H9 (cell line): ENCODE measurements around the gene PDE2A. TPM values are rescaled to one million over a fixed set of nuclear protein-coding genes. Genes with fewer than 3 reads are reported as not detected.
A peak's percentile ranks its signal among the peaks of the same experiment; 100 is the strongest.

Source experiments
- DNase-seq: peaks from one replicate; pipeline ENCODE4 v3.0.0-alpha.2; 2017
- H2AFZ ChIP-seq: one replicate; pipeline ENCODE4 v1.6.1; 2013; ENCODE audit warnings: mild to moderate bottlenecking, low read length, control low read depth, moderate library complexity
- H2AK5ac ChIP-seq: 2 replicates; pipeline ENCODE4 v1.6.1; 2013; ENCODE audit warnings: low read length, control low read depth, mixed read lengths; ENCODE audit not compliant: insufficient read length
- H2BK120ac ChIP-seq: one replicate; pipeline ENCODE4 v1.6.1; 2013; ENCODE audit warnings: low read depth, mild to moderate bottlenecking, low read length, control low read depth, inconsistent platforms; ENCODE audit not compliant: poor library complexity, severe bottlenecking
- H2BK12ac ChIP-seq: 2 replicates; pipeline ENCODE4 v1.6.1; 2013; ENCODE audit warnings: low read length, control low read depth, mixed read lengths, low read depth; ENCODE audit not compliant: insufficient read length
- H2BK15ac ChIP-seq: 2 replicates; pipeline ENCODE4 v1.6.1; 2013; ENCODE audit warnings: low read depth, low read length, control low read depth
- H2BK20ac ChIP-seq: one replicate; pipeline ENCODE4 v1.6.1; 2013; ENCODE audit warnings: low read depth, mild to moderate bottlenecking, low read length, control low read depth, inconsistent platforms; ENCODE audit not compliant: poor library complexity, severe bottlenecking
- H2BK5ac ChIP-seq: 2 replicates; pipeline ENCODE4 v1.6.1; 2013; ENCODE audit warnings: low read length, control low read depth, mixed read lengths; ENCODE audit not compliant: insufficient read length
- H3K14ac ChIP-seq: 2 replicates; pipeline ENCODE4 v1.6.1; 2013; ENCODE audit warnings: low read length, control low read depth; ENCODE audit not compliant: insufficient read depth
- H3K18ac ChIP-seq: 2 replicates; pipeline ENCODE4 v1.6.1; 2013; ENCODE audit warnings: low read depth, mild to moderate bottlenecking, mixed read lengths, low read length, control low read depth; ENCODE audit not compliant: insufficient read length
- H3K23ac ChIP-seq: 2 replicates; pipeline ENCODE4 v1.6.1; 2013; ENCODE audit warnings: low read length, control low read depth, mixed read lengths, low read depth; ENCODE audit not compliant: insufficient read length
- H3K23me2 ChIP-seq: 2 replicates; pipeline ENCODE4 v1.6.1; 2013; ENCODE audit warnings: low read depth, mild to moderate bottlenecking, mixed read lengths, low read length, control low read depth; ENCODE audit not compliant: insufficient read length, poor library complexity, severe bottlenecking
- H3K27ac ChIP-seq: 2 replicates; pipeline ENCODE4 v1.5.1; 2013; ENCODE audit warnings: low read length, control low read depth, mixed read lengths, low read depth; ENCODE audit not compliant: insufficient read length
- H3K27me3 ChIP-seq: 2 replicates; pipeline ENCODE4 v1.6.1; 2013; ENCODE audit warnings: low read length, control low read depth, inconsistent platforms; ENCODE audit not compliant: insufficient read depth
- H3K4ac ChIP-seq: 2 replicates; pipeline ENCODE4 v1.6.1; 2013; ENCODE audit warnings: low read depth, mild to moderate bottlenecking, control low read depth, inconsistent platforms, low read length, moderate library complexity
- H3K4me1 ChIP-seq: 2 replicates; pipeline ENCODE4 v1.6.1; 2013; ENCODE audit warnings: low read length, control low read depth, inconsistent platforms; ENCODE audit not compliant: insufficient read depth
- H3K4me2 ChIP-seq: 2 replicates; pipeline ENCODE4 v1.6.1; 2013; ENCODE audit warnings: low read length, control low read depth, mixed read lengths; ENCODE audit not compliant: insufficient read length, insufficient read depth
- H3K56ac ChIP-seq: 2 replicates; pipeline ENCODE4 v1.6.1; 2013; ENCODE audit warnings: low read depth, mild to moderate bottlenecking, mixed read lengths, low read length, control low read depth; ENCODE audit not compliant: insufficient read length
- H3K79me1 ChIP-seq: 2 replicates; pipeline ENCODE4 v1.6.1; 2013; ENCODE audit warnings: low read depth, mild to moderate bottlenecking, moderate library complexity, low read length, control low read depth, inconsistent platforms; ENCODE audit not compliant: insufficient read depth, poor library complexity, severe bottlenecking
- H3K79me2 ChIP-seq: 2 replicates; pipeline ENCODE4 v1.6.1; 2013; ENCODE audit warnings: low read length, control low read depth, inconsistent platforms; ENCODE audit not compliant: insufficient read depth
- H3K9ac ChIP-seq: 2 replicates; pipeline ENCODE4 v1.6.1; 2013; ENCODE audit warnings: low read length, control low read depth, mixed read lengths; ENCODE audit not compliant: insufficient read length; ENCODE audit errors: extremely low read depth
- H3K9me3 ChIP-seq: one replicate; pipeline ENCODE4 v1.6.1; 2013; ENCODE audit warnings: low read depth, low read length, inconsistent platforms; ENCODE audit not compliant: control insufficient read depth
- H3T11ph ChIP-seq: one replicate; pipeline ENCODE4 v1.6.1; 2013; ENCODE audit warnings: mild to moderate bottlenecking, low read length, control low read depth, inconsistent platforms
- H4K20me1 ChIP-seq: one replicate; pipeline ENCODE4 v1.6.1; 2013; ENCODE audit not compliant: control insufficient read depth, insufficient read length, insufficient read depth
- H4K5ac ChIP-seq: 2 replicates; pipeline ENCODE4 v1.6.1; 2013; ENCODE audit warnings: low read depth, mild to moderate bottlenecking, mixed read lengths, low read length, control low read depth; ENCODE audit not compliant: insufficient read length
- H4K8ac ChIP-seq: replicated peaks from 2 replicates; pipeline ENCODE4 v1.6.1; 2013; ENCODE audit warnings: low read length, control low read depth, mixed read lengths, low read depth; ENCODE audit not compliant: insufficient read length
- H4K91ac ChIP-seq: 2 replicates; pipeline ENCODE4 v1.6.1; 2013; ENCODE audit warnings: low read depth, mild to moderate bottlenecking, moderate library complexity, mixed read lengths, low read length, control low read depth; ENCODE audit not compliant: insufficient read length
- H3K27ac Mint-ChIP-seq, 3 experiments: 2 replicates in 2 of 3; 3 replicates in 1 of 3; pipeline ENCODE4 v1.8.0; 2020 to 2021; ENCODE audit warnings: mixed read lengths in 3 of 3, mild to moderate bottlenecking in 1 of 3, moderate library complexity in 1 of 3
- H3K27me3 Mint-ChIP-seq: 2 replicates; pipeline ENCODE4 v1.8.0; 2021; ENCODE audit warnings: low read depth, mild to moderate bottlenecking, moderate library complexity, mixed read lengths
- H3K36me3 Mint-ChIP-seq, 3 experiments: 2 replicates in 2 of 3; 3 replicates in 1 of 3; pipeline ENCODE4 v1.8.0; 2020 to 2021; ENCODE audit warnings: low read depth in 3 of 3, mixed read lengths in 3 of 3; ENCODE audit not compliant: insufficient read depth in 1 of 3
- H3K4me1 Mint-ChIP-seq, 2 experiments: 2 replicates each; pipeline ENCODE4 v1.8.0; 2020; ENCODE audit warnings: mixed read lengths in 2 of 2
- H3K4me3 Mint-ChIP-seq, 2 experiments: 2 replicates in 1 of 2; 3 replicates in 1 of 2; pipeline ENCODE4 v1.8.0; 2020 to 2021; ENCODE audit warnings: mild to moderate bottlenecking in 2 of 2, mixed read lengths in 2 of 2, moderate library complexity in 1 of 2
- H3K9me3 Mint-ChIP-seq, 2 experiments: 2 replicates in 1 of 2; 3 replicates in 1 of 2; pipeline ENCODE4 v1.8.0; 2020; ENCODE audit warnings: mild to moderate bottlenecking in 2 of 2, mixed read lengths in 2 of 2, moderate library complexity in 1 of 2
- CTCF ChIP-seq: fragments of 200-600 bp; sonication (generic); conservative IDR thresholded peaks from 3 replicates; pipeline ENCODE4 v1.8.0; 2021; ENCODE audit warnings: antibody characterized with exemption, mild to moderate bottlenecking
- WGBS: extraction: QIAGEN DNeasy Blood & Tissue Kit; methylation state at CpG from one replicate; pipeline ENCODE4 v1.1.7; 2013; ENCODE audit warnings: missing lambda C conversion rate, low lambda C conversion rate, mixed read lengths; ENCODE audit not compliant: insufficient read length; ENCODE audit errors: extremely low coverage; 5-methylcytosine and 5-hydroxymethylcytosine counted together
- total RNA-seq: library from RNA; stranded (reverse); gene quantifications from 2 replicates; pipeline ENCODE4 v1.2.1, GENCODE V29; 2021

PDE2A gene
- total RNA-seq, 1 experiment from 2014 or later = 3.4 TPM

- Histone ChIP-seq H3K4ac (no peak overlapping the region), H3K14ac (no peak overlapping the region), H2AFZ (no peak overlapping the region), H3K79me2 (peaks cover 9% of the 10 kb centered on the region; the same call in 1 of the 2 replicates), H3K9ac (no peak overlapping the region), H2BK15ac (no peak overlapping the region), H3K23me2 (no peaks in the 10 kb centered on the region), H4K5ac (no peak overlapping the region), H4K8ac (no peak overlapping the region), H2BK12ac (no peak overlapping the region), H3K18ac (no peak overlapping the region), H3K9me3 (no peaks in the 10 kb centered on the region), H3K79me1 (peaks cover 8% of the 10 kb centered on the region), H4K20me1 (peaks cover 3% of the 10 kb centered on the region), H4K91ac (no peak overlapping the region), H2BK5ac (no peak overlapping the region), H3K56ac (no peak overlapping the region), H3T11ph (no peak overlapping the region), H2BK20ac (no peak overlapping the region), H3K27me3 (no peaks in the 10 kb centered on the region), H2AK5ac (no peak overlapping the region), H3K23ac (no peak overlapping the region), H3K27ac (no peak overlapping the region), H2BK120ac (no peak overlapping the region), H3K4me2 (no peak overlapping the region), H3K4me1 (no peaks in the 10 kb centered on the region)
- H3K36me3 Mint-ChIP-seq = peaks cover 6 to 19% (median 11%) of the 10 kb centered on the region in 3 experiments; a peak in 4 of 7 replicates
- H3K4me1 Mint-ChIP-seq = peaks cover 16 to 22% of the 10 kb centered on the region in 2 experiments
- TF ChIP-seq CTCF = no peak
- H3K4me3 Mint-ChIP-seq = no peak overlapping the region
- H3K27me3 Mint-ChIP-seq = no peaks in the 10 kb centered on the region
- DNase-seq = no peak
- H3K9me3 Mint-ChIP-seq = no peaks in the 10 kb centered on the region
- WGBS = no CpG with 5 or more reads among the region's 4 CpGs
- peak overlapping the region in 2 of 3 experiments; percentile 26 to 79; a peak in 3 of 7 replicates for H3K27ac Mint-ChIP-seq
Observed at GRCh38 chr11:72720784-72721183, 46.6 kb upstream of the PDE2A start.
